GM18502 (cell line): ENCODE data around the gene RNU1-3.
"Not testable (repeated sequence)": the region's sequence is repeated elsewhere in the genome, so short reads cannot be mapped to it uniquely, and the experiment has no call there.

Source experiments
- ATAC-seq: cut with Tn5 transposase; IDR thresholded peaks from one replicate; pipeline ENCODE4 v1.9.1; 2021; ENCODE audit warnings: mild to moderate bottlenecking; ENCODE audit not compliant: unreplicated experiment, poor library complexity

Gene RNU1-3

DNA sequence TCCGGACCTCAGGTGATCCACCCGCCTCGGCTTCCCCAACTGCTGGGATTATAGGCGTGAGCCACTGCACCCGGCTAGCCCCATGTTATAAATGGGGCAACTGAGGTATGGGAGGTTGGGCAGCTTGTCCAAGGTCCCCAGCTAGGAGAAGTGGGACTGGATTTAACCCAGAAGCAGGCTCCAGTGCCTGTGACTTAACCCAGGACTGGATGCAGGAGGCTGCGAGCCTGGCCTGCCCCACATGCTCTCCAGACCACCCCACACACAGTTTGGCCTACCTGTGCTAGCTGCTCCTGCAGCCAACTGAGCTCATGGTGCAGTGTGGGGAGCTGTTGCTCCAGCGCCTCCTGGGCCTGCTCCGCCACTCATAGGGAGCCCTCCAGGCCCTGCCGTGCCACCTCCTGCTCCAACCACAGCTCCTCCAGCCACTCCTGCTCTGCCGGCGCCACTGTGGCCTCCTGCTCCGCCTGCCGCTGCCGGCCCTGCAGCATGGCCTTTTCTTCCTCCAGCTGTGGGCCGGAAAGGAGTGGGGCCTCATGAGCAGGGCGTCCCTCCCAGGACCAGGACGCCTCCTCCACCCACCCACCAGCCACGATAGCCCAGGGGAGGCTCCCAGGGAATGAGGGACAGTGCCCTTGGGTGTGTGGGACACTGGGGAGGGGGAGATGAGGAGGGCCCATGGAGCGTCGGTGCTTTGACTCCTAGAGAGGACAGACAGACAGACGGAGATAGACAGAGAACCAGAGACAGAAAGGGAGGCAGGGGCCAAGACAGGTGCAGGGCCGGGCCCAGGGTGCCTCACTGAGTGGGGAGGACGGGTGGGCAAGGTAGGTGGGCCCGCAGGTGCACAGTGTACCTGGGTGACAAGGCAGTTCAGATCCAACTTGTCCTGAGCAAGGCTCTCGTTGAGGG, 41.0 kb downstream of the RNU1-3 start:
- no peak for ATAC-seq

DNA sequence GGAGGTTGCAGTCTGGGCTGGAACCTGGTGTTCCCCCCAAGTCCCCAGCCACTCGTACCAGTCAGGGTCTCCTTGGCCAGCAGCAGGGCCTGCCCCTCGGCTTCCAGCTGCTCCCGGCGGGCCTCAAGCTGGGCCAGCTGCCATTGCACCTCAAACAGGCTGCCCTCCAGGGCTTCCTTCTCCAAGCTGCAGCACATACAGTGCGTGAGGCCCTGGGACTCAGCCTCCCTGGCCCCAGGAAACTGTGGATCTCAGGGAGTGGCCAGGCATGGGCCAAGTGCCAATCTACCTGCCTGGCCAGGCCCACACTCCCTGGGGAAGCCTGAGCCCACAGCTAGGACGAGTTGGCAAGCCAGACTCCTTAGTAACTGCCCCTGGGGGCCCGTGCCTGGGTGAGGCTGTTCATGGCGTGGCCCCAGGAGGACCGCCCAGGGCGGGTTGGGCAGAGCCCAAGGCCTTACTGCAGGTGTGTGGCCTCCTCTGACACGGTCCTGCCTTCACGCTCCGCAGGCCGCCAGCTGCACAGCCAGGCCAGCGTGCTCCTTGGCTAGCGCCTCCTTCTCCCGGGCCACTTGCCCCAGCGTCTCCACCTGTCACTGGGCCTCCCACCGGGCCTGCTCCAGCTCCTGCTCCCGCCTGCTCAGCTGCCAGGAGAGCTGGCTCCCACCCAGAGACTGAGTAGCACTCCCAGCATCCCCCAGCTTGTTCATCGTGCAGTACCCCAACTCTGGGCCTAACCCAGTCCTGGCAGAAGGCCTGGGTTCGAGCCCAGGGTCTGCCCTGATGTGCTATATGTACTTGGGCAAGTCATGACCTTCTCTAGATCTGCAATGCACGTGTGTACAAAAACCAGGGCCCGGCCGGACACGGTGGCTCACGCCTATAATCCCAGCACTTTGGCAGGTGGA, 42.7 kb downstream of the RNU1-3 start:
- not testable (repeated sequence) for ATAC-seq

DNA sequence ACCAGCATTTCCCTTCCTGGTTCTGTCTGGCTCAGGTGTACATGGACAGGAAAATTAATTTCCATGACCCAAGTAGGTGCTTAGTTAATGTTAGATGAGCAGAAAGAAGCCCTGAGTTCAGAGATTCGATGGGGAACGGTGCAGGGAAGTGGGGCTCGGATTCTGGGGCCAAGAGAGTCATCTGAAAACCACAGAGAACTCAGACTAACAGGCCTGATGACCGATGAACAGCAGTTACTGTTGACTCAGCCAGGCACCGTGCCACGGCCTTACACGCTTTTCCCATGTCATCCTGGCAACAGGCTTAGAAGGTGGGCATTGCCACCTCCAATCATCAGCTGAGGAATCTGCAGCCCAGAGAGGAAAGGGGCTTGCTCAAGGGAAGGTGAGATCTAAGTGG, 43.4 kb downstream of the RNU1-3 start:
- not testable (repeated sequence) for ATAC-seq

DNA sequence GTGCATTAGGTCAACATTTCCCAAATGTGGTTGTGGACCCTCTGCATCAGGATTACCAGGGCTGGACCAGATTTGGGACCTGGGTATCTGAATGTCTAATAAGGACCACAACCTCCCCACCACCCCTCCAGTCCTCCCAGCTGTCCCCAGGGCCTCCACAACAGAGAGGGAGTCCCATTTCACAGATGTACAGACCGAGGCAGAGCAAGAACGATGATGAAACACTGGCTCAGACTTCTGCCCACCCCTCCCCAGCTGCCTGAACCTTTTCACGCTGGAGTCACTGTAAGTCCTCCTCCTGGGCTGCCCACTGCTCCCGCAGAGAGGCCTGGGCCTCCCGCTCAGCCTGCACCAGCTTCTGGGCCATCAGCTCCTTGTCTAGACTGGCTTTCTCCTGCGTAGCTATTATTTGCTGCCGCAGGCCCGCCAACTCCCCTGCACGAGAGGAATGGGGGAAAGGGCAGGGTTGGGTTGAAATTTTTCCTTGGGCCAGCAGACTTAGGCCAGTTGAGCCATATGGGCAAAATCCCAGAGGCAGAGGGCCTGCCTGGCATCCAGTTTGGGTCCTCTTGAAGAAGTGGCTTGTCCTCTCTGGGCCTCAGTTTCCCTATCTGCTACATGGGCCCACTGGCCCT, 45.0 kb downstream of the RNU1-3 start:
- ATAC-seq, result not testable (repeated sequence)

DNA sequence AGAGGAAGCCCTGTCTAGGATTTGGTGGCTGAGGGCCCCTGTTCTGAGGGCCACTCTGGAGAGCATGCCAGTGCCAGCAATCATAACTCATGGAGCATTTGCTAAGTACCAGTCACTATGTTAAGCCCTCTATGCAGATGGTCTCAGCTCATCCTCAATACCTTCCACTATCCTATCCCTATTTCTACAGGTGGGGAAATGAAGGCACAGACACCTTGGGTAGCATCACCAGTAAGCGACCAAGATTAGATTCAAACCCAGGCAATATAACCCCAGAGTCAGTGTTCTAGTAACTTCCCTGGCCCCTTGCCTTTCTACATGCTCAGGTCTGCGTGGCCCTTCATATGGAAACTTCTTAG, 45.5 kb downstream of the RNU1-3 start:
- ATAC-seq, result no peak

DNA sequence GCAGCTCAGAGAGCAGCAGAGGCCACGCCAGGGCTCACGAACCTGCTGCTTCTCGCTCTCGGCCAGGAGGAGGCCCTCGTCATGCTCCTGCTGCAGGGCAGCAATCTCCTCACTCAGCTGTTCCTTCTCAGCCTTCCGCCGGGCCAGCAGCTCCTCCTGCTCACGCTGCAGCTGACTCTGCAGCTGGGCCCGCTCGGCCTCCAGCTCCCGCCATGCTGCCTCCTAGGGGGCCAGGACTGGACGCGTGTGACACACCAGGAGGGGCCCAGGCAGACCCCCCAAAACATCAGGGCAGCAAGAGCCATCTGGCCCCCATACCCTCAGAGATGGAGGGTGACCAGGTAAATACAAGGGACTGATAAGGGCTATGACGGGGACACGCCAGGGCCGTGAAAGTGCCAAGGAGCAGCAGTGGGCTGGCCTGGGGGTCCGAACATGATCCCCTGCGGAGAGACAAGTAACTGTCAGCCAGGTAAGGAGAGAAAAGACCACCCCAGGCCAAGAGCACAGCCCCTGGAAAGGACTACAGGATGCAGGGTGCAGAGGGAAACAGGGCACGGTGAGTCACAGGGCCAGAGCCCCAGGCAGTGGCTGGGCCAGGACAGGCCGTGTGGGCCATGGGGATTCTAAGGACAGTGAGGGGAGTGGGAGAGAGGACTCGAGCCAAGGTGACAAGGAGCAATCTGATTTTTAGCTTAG, 46.8 kb downstream of the RNU1-3 start:
- ATAC-seq, result not testable (repeated sequence)

DNA sequence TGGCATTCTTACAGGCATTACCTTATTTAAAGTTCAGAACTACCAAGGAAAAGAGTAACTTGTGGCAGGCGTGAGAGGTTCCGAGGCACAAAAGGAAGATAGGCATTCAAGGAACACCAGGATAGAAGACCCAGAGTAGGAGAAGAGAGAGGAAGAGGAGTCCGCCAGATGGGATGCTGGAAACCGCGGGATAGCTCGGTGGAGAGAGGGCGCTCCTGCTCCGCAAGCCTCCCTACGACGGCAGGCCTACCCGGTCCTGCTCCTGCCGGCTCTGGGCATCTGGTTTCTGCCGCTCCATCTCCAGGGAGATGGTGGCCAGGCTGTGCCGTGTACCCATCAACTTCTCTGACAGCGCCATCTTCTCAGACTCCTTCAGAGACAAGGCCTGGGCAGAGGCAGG, 48.0 kb downstream of the RNU1-3 start:
- no peak for ATAC-seq

DNA sequence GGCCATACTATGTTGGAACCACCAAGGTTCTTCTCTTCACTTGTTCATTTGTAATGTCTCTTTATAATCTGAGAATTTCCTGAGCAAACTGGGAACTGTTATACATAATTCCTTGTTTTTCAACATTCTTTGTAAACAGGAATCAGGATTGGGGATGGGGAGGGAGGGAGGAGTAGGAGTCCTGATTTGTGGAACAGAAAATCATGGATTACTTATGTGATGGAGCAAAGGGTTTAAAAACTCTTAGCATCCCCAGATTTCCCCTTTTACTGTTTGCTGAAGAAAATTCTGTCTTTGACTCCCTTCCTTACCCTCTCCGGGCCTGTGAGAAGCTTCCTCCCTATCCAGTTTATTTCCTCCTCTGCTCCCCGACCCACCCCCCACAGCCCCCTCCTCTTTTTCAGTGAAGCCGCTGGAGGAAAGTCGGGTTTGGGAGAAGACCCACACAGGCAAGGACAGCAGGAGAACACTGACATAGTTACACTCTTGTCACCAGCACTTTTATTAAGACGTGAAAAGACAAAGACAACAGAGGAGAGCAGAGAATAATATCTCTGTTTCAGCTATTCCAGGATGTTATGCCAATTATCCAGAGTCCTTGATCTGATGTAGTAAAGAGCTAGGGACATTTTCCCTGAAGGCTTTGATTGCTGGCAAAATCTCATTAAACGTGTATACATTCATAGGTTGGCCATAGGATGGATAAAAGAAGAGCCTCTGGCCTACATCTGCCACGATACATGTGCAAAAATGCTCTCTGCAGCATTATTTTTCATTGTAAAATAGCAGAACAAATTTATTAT, 48.8 kb downstream of the RNU1-3 start:
- no peak for ATAC-seq

DNA sequence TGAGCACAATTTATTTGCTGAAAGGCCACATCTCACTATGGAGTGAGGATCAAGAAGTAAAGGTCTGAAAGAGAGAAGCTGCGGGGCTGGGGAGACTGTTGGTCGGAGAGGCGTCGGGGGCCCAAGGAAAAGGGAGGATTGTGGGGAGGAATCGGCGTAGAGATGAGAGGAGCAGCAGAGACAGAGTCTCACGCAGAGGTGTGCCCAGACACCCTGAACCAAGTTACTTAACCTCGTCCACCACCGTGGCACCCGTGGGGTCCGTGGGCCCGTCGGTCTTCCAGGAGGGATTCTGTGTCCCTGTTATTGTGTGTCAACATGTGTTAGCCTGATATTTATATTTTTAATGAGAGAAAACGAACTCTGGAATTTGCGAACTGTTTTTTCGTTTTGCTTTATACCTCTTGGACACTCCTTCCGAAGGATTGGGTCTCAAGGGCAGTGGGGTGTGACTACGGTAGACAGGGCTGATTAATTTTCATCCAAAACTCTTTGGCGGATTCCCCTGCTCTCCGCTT, 49.6 kb downstream of the RNU1-3 start:
- ATAC-seq, result no peak
